Activated T-cell treated with anti-CD3 and anti-CD28 coated beads for 1 hour (primary cell): ENCODE measurements around the gene FBLN5.
"Not testable (repeated sequence)": the region's sequence is repeated elsewhere in the genome, so short reads cannot be mapped to it uniquely, and the experiment has no call there.

Source experiments
- DNase-seq: peaks from one replicate; pipeline ENCODE4 v3.0.0-alpha.2; 2020; ENCODE audit warnings: low read depth

Gene FBLN5

DNA sequence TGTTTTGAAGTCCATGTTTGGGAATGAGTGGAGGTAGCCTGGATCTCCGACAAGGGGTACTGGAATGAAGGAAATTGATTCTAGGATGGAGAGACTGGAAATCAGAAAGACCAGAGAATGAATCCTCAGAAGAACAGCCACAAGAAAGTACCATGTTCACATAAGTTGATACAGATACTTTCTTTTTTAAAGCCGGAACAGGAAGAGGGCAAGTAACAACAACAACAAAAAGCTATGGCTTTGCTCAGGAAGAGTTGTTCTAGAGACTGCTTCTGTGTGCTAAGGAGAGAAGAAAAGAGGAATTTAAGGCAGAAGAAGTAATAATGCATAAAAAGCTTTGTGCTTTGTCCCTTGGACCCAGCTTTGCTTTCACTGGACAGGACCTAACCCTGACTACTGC, 86.4 kb downstream of the FBLN5 start:
- no peak for DNase-seq

DNA sequence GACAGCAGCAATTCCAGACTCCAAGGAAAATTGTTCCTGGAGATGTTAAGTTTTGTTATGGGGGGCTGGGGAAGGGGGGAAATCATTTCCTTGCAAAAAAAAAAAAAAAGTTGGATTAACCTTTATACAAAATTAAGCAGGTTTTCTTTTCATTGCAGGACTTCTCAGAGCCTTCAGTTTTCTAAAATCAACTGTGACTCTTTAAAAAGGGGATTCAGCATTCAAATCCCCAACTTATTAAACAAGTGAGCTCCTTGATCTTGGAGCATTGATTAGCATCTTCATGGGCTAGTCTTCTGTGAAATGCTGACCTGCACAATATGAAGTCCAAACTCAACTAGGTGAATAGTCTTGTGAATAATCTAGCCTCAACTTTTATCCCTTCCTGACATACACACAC, 87.3 kb downstream of the FBLN5 start:
- DNase-seq, result no peak

DNA sequence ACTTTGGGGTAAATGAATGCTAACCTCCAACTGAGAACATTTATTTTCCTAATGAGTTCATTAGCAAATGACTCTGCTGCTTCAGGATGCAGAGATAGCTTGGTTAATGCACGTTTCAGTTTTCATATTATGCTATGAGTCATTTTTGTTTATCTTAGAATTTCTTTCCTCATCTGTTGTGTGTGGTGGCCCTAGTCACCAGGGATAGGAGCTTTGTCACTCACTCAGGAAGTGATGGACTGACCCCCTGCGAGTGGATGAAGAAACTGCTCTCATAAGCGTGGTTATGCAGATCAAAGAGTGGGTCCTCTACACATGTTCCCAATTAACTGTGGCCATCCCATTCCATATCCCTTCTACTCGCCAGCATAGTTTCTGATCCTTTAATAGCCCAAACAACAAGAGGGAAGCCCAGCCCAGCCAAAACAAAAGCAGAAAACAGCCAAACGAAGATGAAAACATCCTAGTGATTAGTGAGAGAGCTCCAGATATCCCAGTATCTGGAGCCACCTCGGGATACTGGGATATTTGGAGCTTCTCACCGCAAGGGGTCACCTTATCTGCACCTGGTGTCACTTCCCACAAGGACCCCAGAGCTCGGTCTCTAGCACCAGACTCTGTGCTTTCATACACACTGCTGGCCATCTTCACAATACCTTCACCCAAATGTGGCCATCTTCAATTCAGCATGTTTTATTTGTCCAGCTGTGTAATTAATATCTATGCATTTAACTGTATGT, 88.8 kb downstream of the FBLN5 start:
- DNase-seq, result no peak

DNA sequence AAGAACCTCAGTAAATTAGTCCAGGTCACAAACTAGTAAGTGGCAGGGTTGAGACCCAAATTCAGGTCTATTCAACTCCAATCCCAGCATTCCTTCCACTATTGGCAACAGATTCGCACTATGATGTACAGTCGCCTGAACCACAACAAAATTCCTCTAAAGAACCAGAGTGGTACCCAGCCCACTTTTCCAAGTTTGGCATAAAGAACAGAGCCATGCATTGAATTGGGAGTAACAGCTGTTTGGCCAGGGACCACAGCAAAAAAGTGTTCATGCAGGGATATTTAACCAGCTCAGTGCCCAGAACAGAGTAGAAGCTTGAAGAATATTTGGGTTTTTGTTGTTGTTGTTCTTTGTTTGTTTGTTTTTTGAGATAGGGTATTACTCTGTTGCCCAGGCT, 89.9 kb downstream of the FBLN5 start:
- no peak for DNase-seq

DNA sequence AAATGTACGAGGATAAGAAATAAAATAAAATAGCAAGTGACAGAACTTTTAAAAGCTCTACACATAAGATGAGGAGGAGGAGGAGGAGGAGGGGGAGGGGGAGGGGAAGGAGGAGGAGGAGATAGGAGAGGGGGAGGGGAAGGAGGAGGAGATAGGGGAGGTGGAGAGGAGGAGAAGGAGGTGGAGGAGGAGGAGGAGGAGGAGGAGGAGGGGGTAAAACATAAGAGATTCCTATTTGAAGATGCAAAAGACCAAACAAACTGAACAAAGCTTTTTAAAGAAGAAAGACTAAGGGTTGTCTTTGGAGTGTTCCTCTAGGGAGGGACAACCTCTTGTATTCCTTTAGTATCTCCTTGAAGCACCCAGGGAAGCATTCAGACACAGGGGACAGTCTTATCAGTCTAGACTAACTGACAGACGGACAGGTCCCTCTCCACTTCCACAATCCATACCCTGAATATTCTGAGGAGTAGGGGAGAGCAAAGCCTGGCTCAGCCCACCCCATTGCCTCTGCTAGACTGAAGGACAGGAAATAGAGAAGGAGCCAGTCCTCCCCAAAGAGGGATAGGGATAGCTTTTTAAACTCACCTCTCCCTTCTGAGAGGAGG, 93.1 kb downstream of the FBLN5 start:
- DNase-seq, result no peak

DNA sequence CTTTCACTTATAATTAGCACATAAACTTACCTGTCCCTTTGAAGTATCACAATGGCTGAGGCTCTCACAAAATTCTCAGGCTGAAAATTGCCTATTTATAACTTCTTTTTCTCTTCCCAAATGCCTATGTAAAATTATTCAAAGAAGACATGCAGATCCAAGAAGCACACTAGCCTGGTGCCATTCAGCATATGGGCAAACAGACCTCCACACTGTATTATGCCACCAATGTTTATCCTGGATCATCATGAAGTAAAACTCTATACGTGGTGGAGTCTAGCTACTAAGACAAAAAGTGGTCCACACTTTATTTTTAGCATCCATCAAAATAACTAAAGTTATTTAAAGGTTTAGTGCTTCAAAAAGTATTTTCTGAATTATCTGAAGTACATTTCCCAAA, 95.9 kb downstream of the FBLN5 start:
- DNase-seq, result no peak

DNA sequence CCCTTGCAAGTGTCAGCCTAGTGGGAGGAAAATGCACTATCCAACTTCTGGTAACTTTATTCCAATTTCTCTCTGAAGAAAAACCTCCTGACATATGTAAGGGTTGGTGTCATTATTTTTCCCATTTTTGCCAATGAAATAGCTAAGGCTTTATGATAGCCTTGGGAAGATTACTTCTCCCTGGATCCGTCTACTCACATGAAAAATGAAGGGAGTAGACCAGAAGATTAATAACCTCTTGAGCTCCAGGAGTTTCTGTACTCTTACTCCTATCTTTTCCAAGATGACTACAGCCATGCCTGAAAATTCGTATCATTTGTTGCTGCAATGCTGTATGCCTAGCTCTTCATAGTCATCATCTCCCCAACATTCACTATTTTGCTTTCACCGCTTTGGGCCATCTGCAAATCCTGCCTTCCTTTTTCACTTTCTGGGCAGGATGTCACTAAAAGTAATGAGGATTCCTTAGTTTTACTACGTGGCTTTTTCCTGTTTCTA, 98.9 kb downstream of the FBLN5 start:
- no peak for DNase-seq

DNA sequence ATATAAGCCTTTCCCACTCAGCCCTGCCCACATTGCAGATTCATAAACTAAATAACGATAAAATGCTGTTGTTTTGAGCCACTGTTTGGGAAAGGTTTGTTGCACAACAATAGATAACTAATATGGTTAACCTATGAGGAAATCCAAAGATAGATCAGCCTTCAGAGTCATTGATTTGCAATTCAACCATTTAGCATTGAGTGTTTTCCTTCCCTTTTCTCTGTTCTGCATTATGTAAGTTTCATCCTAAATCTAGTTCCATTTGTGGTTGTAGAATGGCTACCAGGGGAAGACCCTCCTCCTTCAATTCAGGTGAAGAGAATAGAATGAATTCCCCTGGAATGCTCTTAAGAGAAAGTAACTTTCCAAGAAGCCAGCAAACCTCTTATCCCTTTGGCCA, 99.8 kb downstream of the FBLN5 start:
- DNase-seq, result no peak

DNA sequence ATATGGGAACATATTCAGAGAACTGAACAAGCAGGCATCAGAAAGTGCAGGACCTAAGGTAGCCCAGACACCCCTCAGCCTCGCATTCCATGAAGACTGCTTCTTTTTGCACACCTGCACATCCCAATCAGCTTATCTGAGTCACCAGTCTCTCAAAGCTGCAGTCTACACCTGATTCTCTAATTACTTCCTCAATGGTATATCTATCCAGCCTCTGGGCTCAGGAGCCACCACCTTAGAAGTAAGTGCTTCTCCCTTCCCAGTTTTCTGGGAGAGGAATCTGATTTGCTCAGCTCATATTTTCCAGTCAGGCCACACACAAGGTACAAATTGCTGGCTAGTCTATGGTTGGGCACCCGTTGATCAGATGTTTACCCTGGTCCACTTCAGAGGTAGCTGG, 101.8 kb downstream of the FBLN5 start:
- no peak for DNase-seq

DNA sequence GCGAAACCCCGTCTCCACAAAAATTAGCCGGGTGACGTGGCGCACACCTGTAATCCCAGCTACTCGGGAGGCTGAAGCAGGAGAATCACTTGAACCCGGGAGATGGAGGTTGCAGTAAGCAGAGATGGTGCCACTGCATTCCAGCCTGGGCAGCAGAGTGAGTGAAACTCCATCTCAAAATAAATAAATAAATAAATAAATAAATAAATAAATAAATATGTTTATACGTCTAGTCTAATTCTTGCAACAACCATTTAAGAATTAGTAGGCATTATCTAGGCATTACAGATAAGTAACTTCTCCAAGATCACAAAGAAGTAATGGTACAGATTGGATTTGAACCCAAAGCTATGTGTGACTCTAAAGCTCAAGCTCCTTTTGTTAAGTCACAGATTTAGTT, 102.4 kb downstream of the FBLN5 start:
- DNase-seq, result not testable (repeated sequence)

DNA sequence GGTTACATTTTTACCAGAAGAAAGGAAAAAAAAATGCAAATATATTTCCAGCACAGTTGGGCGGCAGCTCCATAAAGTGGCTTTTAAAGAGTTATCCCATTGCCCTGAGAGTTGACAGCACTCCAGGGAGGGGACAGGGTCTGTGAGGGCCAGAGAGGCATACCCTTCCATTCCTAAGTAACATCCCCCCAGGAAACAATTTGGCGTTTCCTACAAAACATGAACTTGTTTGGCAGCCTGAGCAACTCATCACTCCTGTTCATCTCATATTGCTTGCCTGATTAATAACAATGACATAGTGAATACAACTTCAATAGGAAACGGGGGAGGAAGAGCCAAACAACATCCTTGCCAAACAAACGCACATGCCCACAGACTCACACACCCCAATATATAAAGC, 103.5 kb downstream of the FBLN5 start:
- DNase-seq, result no peak

DNA sequence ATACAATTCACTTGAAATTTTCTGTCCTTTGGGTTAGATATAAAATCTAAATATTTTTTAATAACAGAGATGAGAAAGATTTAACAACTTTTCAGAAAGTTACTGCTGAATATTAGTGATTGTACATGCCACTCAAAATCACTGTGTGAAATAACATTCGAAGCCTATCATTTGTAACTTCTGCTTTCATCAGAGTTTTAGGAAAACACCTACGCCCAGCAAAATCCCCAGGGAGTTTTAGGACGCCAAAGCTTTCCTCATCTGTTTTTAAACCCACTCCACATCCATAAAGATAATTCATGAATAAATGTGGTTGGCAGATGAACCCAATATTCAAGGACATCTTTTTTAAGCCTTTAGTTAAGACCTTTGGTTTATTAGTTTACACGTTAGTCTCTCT, 104.1 kb downstream of the FBLN5 start:
- no peak for DNase-seq

DNA sequence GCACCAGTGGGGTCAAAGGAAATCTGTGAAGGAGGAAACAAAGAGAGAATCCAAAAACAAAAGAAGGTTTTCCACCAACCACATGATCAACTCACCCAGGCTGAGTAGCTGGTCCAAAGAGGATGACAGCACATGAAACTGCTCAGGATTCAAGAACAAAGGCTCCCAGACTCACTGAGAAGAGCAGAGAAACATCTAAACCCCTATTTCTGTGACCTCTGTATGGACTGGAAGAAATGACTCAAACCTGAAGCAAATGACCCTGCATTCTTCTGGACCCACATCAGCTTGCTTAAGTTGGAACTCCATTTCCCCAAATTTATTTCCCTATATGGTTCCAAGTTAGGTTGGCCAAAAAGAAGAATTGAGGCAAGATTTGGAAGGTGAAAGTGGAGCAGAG, 106.4 kb downstream of the FBLN5 start:
- no peak for DNase-seq

DNA sequence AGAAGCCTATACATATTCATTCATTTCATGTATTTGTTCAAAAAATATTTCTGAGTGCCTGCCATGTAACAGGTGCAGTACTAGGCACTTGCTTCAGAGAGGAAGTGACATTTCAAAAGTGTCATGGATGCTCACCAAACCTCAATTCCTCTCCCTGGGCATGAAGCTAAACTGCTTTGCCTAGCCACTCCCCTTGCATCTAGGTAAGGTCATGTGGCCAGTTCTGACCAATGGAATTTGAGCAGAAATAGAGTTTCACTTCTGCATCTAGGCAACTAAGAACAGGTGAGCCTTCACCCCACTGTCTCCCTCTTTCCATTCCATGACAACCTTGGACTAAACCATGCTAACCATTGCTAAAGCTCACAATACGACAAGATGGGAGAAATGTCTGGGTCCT, 107.7 kb downstream of the FBLN5 start:
- DNase-seq, result no peak

DNA sequence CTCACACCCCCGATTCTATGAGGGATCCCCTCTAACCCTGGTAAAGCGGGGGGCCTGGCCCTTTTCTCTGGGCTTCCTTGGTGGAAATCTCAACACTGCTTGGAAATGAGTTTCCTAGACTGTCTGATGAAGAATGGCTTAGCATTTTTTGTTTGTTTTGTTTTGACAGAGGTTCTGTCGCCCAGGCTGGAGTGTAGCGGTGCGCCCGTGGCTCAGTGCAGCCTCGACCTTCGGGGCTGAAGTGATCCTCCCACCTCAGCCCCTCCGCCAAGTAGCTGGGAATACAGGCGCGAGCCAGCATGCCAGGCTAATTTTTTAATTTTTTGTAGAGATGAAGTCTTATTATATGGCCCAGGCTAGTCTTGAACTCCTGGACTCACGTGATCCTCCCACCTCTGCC, 110.4 kb downstream of the FBLN5 start:
- no peak for DNase-seq

DNA sequence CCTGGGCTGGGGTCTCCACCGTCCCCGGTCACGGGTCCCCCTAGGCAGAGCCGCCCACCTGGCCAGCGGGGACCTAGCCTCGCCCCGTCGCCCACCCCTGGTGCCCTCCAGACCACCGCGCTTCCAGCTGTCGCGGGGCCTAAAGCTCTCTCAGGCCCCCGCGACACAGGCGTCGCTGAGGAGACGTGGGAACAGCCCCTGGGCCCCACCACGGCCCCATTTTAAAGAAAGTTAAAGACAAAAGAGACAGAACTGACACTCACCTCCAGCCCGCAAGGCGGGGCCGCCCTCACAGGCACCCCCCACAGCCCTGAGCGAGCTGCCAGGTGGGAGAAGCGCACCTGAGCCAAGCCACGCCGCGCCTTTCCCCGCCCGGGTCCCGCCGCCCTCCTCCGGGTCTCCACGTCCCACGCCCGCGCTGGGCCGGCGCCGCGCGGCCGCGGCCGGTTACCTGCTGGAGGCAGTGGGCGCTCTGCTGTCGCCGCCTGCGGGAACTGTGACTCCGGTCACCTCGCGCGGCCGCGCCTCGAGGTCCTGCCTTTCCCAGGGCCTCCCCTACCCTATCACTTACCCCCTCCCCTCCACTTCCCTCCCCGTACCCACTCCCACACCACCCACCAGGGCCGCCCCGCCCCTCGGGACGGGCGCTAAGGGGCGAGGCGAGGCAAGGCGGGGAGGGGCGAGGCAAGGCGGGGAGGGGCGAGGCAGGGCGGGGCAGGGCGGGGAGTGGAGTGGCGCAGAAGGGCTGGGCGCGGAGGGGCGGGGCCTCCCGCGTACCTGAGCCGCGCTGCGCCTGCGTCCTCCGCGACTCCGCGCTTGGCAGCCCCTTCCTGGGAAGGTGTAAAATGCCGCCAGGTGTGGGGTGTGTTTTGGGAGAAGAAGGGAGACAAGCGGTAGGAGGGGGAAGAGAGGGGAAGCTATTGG, 111.3 kb downstream of the FBLN5 start:
- peak; percentile 90 for DNase-seq

DNA sequence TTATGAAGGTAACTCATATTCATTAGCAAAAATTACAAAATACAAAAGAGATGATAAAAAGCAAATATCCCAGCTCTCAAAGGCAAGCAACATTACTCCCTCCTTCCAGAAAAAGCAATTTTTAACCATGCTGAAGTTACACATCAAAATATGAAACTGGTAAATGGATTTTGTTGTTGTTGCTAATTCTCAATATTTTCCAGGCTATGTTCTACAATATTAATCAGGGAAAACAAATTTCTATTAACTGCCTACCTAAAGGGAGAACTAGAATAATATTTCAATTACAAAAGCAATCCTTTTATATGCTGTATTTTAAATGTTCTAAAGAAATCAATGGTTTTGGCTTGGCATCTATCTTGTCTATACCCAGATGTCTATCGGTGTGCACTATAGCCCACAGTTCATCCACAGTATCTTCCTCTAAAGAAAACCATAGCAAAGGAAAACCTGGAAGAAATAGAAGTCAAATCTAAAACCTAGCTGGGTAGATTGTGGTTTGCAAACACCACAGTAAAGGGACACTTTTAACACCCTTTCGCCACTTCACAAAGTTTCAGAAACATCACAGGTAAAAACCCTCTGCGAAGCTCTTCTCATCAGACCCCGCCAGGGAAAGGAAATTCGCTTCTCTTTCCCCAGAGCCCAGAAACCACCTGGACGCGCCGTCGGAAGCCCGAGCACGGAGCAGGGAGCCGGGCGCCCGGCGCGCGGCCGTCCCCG, 112.1 kb downstream of the FBLN5 start:
- no peak for DNase-seq

DNA sequence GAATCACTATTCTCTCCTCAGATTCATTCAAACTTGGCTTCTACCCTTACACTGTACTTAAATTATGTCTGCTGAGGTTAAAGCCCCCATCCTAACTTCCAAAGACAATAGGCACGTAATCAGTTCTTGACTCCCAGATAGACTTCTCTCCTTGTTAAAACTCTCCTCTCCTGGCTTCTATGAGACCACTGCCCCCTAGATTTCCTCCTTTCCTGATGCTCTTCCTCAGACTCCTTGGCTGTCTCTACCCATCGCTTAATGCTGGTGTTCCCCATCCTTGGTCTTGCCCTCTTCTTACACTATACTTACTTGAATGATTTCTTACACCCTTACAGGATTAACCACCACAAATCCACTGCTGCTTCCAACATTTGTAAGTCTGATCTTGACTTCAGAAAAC, 112.9 kb downstream of the FBLN5 start:
- no peak for DNase-seq

DNA sequence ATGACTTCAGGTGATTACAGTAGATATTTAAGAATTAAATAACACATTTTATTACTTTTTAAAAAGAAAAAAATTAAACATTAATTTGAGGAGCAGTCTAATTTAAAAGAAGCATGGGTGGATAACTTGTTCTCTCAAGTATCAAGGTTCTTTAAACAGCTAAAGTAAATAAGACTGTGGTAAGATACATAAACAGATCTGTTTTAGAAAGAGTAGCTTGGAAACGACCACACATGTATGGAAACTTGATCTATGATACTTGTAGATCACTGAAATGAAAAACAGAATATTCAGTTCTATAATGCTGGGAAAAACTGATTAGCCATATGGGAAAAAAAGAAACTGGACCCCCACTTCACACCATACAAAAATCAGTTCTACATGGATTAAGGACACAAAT, 116.2 kb downstream of the FBLN5 start:
- DNase-seq, result no peak

DNA sequence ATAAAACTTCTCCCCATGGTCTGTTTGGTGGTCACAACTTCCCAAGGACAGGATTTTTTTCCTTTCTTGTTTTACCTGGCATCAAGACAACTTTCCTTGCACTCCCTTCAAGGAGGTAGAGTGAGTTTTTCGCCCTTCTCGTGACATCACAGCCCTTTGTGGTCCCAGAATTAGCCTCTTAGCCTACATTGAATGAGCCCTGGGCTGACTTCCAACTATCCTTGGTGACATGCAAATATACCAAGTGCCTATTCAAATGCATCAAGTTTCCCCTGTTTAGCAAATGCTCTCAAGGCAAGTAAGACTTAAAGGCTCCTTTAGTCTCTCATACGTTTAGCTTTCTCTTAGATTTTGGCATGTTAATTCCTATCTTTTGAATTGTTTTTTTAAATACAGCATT, 116.7 kb downstream of the FBLN5 start:
- no peak for DNase-seq

DNA sequence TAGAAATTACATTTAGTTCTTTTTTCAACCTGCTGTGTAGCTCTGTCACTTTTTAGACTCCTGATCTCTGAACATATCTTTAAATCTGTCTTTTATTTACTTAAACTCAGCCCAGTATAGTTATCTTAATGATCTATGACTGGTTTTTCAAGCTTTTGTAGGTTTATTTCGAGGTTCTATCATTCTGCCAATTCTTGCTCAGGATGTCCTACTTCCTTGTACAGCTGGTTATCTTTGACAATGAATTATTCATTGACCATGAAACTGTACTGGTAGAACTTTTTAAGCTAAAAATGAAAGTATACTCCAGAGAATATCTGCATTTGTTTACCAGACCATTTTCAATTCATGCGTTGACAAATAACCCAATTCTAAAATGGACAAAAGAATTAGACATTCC, 118.0 kb downstream of the FBLN5 start:
- DNase-seq, result no peak

DNA sequence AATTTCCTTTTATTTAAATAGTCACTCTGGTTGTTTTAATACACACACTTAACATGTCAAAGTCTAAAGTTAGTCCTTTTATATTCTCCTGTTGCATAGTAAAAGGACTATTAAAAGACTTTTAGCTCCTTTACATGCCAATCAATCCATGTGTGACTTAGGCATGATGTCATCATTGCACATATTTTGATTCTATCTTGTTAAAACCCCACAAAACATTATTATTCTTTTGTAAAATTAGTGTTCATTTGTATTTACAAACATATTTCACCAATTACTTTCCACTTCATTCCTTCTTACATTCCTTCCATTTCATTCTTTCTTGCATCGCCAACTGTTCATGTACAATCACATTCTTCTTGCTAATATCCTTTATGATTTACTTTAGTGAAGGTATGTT, 119.7 kb downstream of the FBLN5 start:
- no peak for DNase-seq
